GM23248 (cell line): ENCODE measurements around the gene DHRS3. TPM values are rescaled to one million over a fixed set of nuclear protein-coding genes. Genes with fewer than 3 reads are reported as not detected.

ENCODE experiments used
- DNase-seq: peaks from one replicate; pipeline ENCODE4 v3.0.0-alpha.2; 2015
- H2AFZ ChIP-seq: fragments of 200-600 bp; sonication (generic); 2 replicates; pipeline ENCODE4 v1.6.1; 2016; ENCODE audit warnings: antibody characterized with exemption
- H3F3A ChIP-seq: fragments of 200-600 bp; sonication (generic); 2 replicates; pipeline ENCODE4 v1.6.1; 2016; ENCODE audit warnings: mild to moderate bottlenecking, antibody characterized with exemption, mixed run types; ENCODE audit not compliant: insufficient read depth
- H3K27ac ChIP-seq: fragments of 200-600 bp; sonication (generic); 2 replicates; pipeline ENCODE4 v1.5.1; 2016; ENCODE audit warnings: mild to moderate bottlenecking
- H3K27me3 ChIP-seq: fragments of 200-600 bp; sonication (generic); replicated peaks from 2 replicates; pipeline ENCODE4 v1.6.1; 2016; ENCODE audit warnings: mild to moderate bottlenecking; ENCODE audit not compliant: insufficient read depth
- H3K36me3 ChIP-seq: fragments of 200-600 bp; sonication (generic); 2 replicates; pipeline ENCODE4 v1.6.1; 2016; ENCODE audit warnings: low read depth, mild to moderate bottlenecking
- H3K4me1 ChIP-seq: fragments of 200-600 bp; sonication (generic); 2 replicates; pipeline ENCODE4 v1.6.1; 2016; ENCODE audit warnings: mild to moderate bottlenecking; ENCODE audit not compliant: insufficient read depth
- H3K4me2 ChIP-seq: fragments of 200-600 bp; sonication (generic); one replicate; pipeline ENCODE4 v1.6.1; 2016; ENCODE audit warnings: mild to moderate bottlenecking; ENCODE audit not compliant: unreplicated experiment
- H3K4me3 ChIP-seq: fragments of 200-600 bp; sonication (generic); 2 replicates; pipeline ENCODE4 v1.5.1; 2016; ENCODE audit warnings: mild to moderate bottlenecking
- H3K79me2 ChIP-seq: fragments of 200-600 bp; sonication (generic); 2 replicates; pipeline ENCODE4 v1.6.1; 2016; ENCODE audit warnings: mild to moderate bottlenecking; ENCODE audit not compliant: insufficient read depth
- H3K9ac ChIP-seq: fragments of 200-600 bp; sonication (generic); 2 replicates; pipeline ENCODE4 v1.6.1; 2016; ENCODE audit warnings: mild to moderate bottlenecking
- H3K9me2 ChIP-seq: fragments of 200-600 bp; sonication (generic); 2 replicates; pipeline ENCODE4 v1.6.1; 2016; ENCODE audit warnings: mixed run types, mild to moderate bottlenecking, moderate library complexity; ENCODE audit not compliant: insufficient read depth
- H3K9me3 ChIP-seq: fragments of 200-600 bp; sonication (generic); one replicate; pipeline ENCODE4 v1.6.1; 2017; ENCODE audit warnings: low read depth
- H4K20me1 ChIP-seq: fragments of 200-600 bp; sonication (generic); 2 replicates; pipeline ENCODE4 v1.6.0; 2016; ENCODE audit not compliant: insufficient read depth
- EZH2 ChIP-seq: fragments of 200-600 bp; sonication (generic); IDR thresholded peaks from 2 replicates; pipeline ENCODE4 v1.6.1; 2018; ENCODE audit warnings: antibody characterized with exemption, mild to moderate bottlenecking; ENCODE audit not compliant: insufficient read depth, poor library complexity, severe bottlenecking
- EZH2phosphoT487 ChIP-seq: fragments of 200-600 bp; sonication (generic); IDR thresholded peaks from 2 replicates; pipeline ENCODE4 v1.6.1; 2018; ENCODE audit warnings: antibody characterized with exemption, moderate library complexity, mild to moderate bottlenecking, low read depth; ENCODE audit not compliant: insufficient read depth
- WGBS, 2 experiments: methylation state at CpG; one replicate each; pipeline ENCODE4 v1.1.6; 2015 to 2017; ENCODE audit warnings: low lambda C conversion rate in 2 of 2, low coverage in 1 of 2; ENCODE audit errors: missing lambda C conversion rate in 2 of 2; 5-methylcytosine and 5-hydroxymethylcytosine counted together
- in situ Hi-C: fragments of 300-500 bp; cut with MboI; formaldehyde crosslinking; loops from 2 replicates; pipeline ENCODE4 v1.15.0; 2020
- polyA plus RNA-seq: library from polyadenylated mRNA; unstranded; fragments of >200 nt; fragmentation: Nextera tagmentation; extraction: Ambion mirVana; gene quantifications from 2 replicates; pipeline ENCODE4 v1.2.1, GENCODE V29; 2016
- total RNA-seq: library from RNA; depleted of rRNA; stranded (reverse); fragments of >200 nt; shearing (Covaris generic); gene quantifications from 2 replicates; pipeline ENCODE4 v1.2.3, GENCODE V29; 2014

The DHRS3 gene
- total and polyA plus RNA-seq, 2 experiments from 2014 or later: 55.2 to 120 TPM

DNA sequence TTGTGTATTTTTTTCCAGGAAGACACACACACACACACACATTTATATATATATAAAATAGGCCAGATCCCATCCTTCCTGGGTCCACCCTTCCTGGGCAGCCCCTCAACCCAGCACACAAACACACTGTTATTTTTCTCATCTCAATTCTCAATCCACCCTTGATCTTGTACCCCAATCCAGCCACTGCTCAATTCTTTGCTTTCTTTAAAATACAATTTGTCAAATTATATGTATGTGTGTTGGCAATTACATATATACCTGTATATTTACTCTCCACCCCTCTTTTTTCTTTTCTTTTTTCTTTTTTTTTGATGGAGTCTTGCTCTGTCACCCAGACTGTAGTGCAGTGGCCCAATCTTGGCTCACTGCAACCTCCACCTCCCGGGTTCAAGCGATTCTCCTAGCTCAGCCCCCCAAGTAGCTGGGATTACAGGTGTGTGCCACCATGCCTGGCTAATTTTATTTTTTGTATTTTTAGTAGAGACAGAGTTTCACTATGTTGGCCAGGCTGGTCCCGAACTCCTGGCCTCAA lies 88.3 kb downstream of the DHRS3 start:
- Histone ChIP-seq H3K4me1 (peaks cover 7% of the 10 kb centered on the region), H2AFZ (no peak overlapping the region), H4K20me1 (no peaks in the 10 kb centered on the region), H3K27ac (no peak overlapping the region), H3K4me2 (no peak overlapping the region), H3K9me3 (no peaks in the 10 kb centered on the region), H3K9me2 (no peaks in the 10 kb centered on the region), H3K79me2 (no peaks in the 10 kb centered on the region), H3K36me3 (no peaks in the 10 kb centered on the region), H3K27me3 (no peaks in the 10 kb centered on the region), H3K9ac (no peak overlapping the region), H3K4me3 (no peak overlapping the region), H3F3A (no peaks in the 10 kb centered on the region)
- TF ChIP-seq EZH2phosphoT487: no peak
- no peak for TF ChIP-seq EZH2
- 95 to 98% methylated on average over 3 of the region's 3 CpGs for WGBS, 2 experiments
- in situ Hi-C loops: no loop called here
- DNase-seq: no peak

GRCh38 chr1:12528021-12528852 lies 89.8 kb downstream of the DHRS3 start:
- no peaks in the 10 kb centered on the region for H3K9me2 ChIP-seq
- no peaks in the 10 kb centered on the region for H3F3A ChIP-seq
- H3K27me3 ChIP-seq: no peaks in the 10 kb centered on the region
- no peaks in the 10 kb centered on the region for H3K36me3 ChIP-seq
- no peak overlapping the region for H3K9ac ChIP-seq
- no peak overlapping the region for H3K27ac ChIP-seq
- H4K20me1 ChIP-seq: no peaks in the 10 kb centered on the region
- H3K4me2 ChIP-seq: peak overlapping the region; percentile 4
- H2AFZ ChIP-seq: peak overlapping the region; percentile 36; the same call in 1 of the 2 replicates
- peaks cover 7% of the 10 kb centered on the region for H3K4me1 ChIP-seq
- no peaks in the 10 kb centered on the region for H3K79me2 ChIP-seq
- no peak overlapping the region for H3K4me3 ChIP-seq
- 52 to 58% methylated on average over 24 of the region's 24 CpGs for WGBS, 2 experiments
- H3K9me3 ChIP-seq: no peaks in the 10 kb centered on the region
- TF ChIP-seq EZH2 (no peak), EZH2phosphoT487 (no peak)
- DNase-seq: peak; percentile 72
- in situ Hi-C loops: no loop called here

- TF ChIP-seq EZH2 (no peak), EZH2phosphoT487 (no peak)
- 97 to 99% methylated on average over 16 of the region's 16 CpGs for WGBS, 2 experiments
- Histone ChIP-seq H3K4me3 (no peak overlapping the region), H4K20me1 (no peaks in the 10 kb centered on the region), H3K9ac (no peak overlapping the region), H3K79me2 (no peaks in the 10 kb centered on the region), H3K36me3 (no peaks in the 10 kb centered on the region), H3K27ac (no peak overlapping the region), H3F3A (no peaks in the 10 kb centered on the region), H2AFZ (no peak overlapping the region), H3K4me2 (no peak overlapping the region), H3K9me2 (no peaks in the 10 kb centered on the region), H3K4me1 (peaks cover 7% of the 10 kb centered on the region), H3K27me3 (no peaks in the 10 kb centered on the region), H3K9me3 (no peaks in the 10 kb centered on the region)
- DNase-seq: no peak
- in situ Hi-C loops: no loop called here
Observed at GRCh38 chr1:12527564-12527963, 90.4 kb downstream of the DHRS3 start.

GRCh38 chr1:12525311-12526181 lies 92.5 kb downstream of the DHRS3 start:
- no peak for TF ChIP-seq EZH2
- no peak for TF ChIP-seq EZH2phosphoT487
- H3K4me2 ChIP-seq: no peak overlapping the region
- in situ Hi-C loops: no loop called here
- H2AFZ ChIP-seq: no peak overlapping the region
- H3K9ac ChIP-seq: no peak overlapping the region
- DNase-seq: no peak
- 84 to 87% methylated on average over 11 to 13 of the region's 13 CpGs for WGBS, 2 experiments
- H3K36me3 ChIP-seq: no peaks in the 10 kb centered on the region
- no peaks in the 10 kb centered on the region for H3K9me2 ChIP-seq
- no peak overlapping the region for H3K27ac ChIP-seq
- H3F3A ChIP-seq: no peaks in the 10 kb centered on the region
- peaks cover 7% of the 10 kb centered on the region for H3K4me1 ChIP-seq
- H3K4me3 ChIP-seq: no peak overlapping the region
- no peaks in the 10 kb centered on the region for H3K9me3 ChIP-seq
- no peaks in the 10 kb centered on the region for H3K79me2 ChIP-seq
- H3K27me3 ChIP-seq: no peaks in the 10 kb centered on the region
- no peaks in the 10 kb centered on the region for H4K20me1 ChIP-seq
